GM12878 (cell line): Measurements from ENCODE around the gene PLEKHA7. TPM values are rescaled to one million over a fixed set of nuclear protein-coding genes. Genes with fewer than 3 reads are reported as not detected.

Source experiments
- ATAC-seq: fragments of 200-7000 bp; cut with Tn5 transposase; 3 replicates; pipeline ENCODE4 v1.9.1; 2020; ENCODE audit warnings: mild to moderate bottlenecking, moderate library complexity
- BruUV-seq: library from RNA; stranded (reverse); fragments of 400-500 nt; replicated peaks from 2 replicates; lab custom pipeline; 2021; lab: Mats Ljungman, UMichigan
- CTCF ChIA-PET: fragments of 300-600 bp; sonication (Branson Sonifier 250); formaldehyde crosslinking; extraction: SDS; loops from one replicate; lab custom pipeline; 2021; ENCODE audit warnings: inconsistent platforms; lab: Yijun Ruan, JAX
- POLR2A ChIA-PET: fragments of 350-600 bp; formaldehyde crosslinking; extraction: SDS; loops from one replicate; lab custom pipeline; 2021; ENCODE audit warnings: inconsistent platforms; lab: Charles Lee
- RAD21 ChIA-PET: fragments of 300-600 bp; sonication (Branson Sonifier 250); formaldehyde crosslinking; loops from one replicate; lab custom pipeline; 2023; ENCODE audit warnings: antibody characterized with exemption; ENCODE audit not compliant: unreplicated experiment; lab: Charles Lee
- SMC1A ChIA-PET: fragments of 300-600 bp; sonication (Branson Sonifier 250); formaldehyde crosslinking; loops from one replicate; lab custom pipeline; 2023; ENCODE audit not compliant: unreplicated experiment, uncharacterized antibody; lab: Charles Lee
- DNase-seq: peaks from one replicate; pipeline ENCODE4 v3.0.0-alpha.2; 2011; ENCODE audit warnings: low read depth, low spot score
- FAIRE-seq: peaks from 3 replicates; lab custom pipeline; 2011; peaks lifted over from hg19 to GRCh38; lab: Jason Lieb, UNC
- H2AFZ ChIP-seq: 2 replicates; pipeline ENCODE4 v1.6.0; 2011; ENCODE audit warnings: low read depth, low read length, control low read depth; ENCODE audit not compliant: control insufficient read depth
- H3K27ac ChIP-seq: 2 replicates; pipeline ENCODE4 v1.5.1; 2011; ENCODE audit warnings: control low read depth; ENCODE audit not compliant: control insufficient read depth, insufficient read depth
- H3K27me3 ChIP-seq, 2 experiments: replicated peaks in 1 of 2; 2 replicates each; pipeline versions ENCODE4 v1.6.0 to v1.6.1; 2011; ENCODE audit warnings: low read length in 1 of 2; ENCODE audit not compliant: control insufficient read depth in 2 of 2, insufficient read depth in 2 of 2
- H3K36me3 ChIP-seq, 2 experiments: 2 replicates each; pipeline ENCODE4 v1.5.1; 2011; ENCODE audit warnings: low read length in 1 of 2; ENCODE audit not compliant: control insufficient read depth in 2 of 2, insufficient read depth in 2 of 2
- H3K4me1 ChIP-seq: 2 replicates; pipeline ENCODE4 v1.6.1; 2011; ENCODE audit warnings: mild to moderate bottlenecking, low read length, moderate library complexity, mixed read lengths; ENCODE audit not compliant: control insufficient read depth, insufficient read depth
- H3K4me2 ChIP-seq: 2 replicates; pipeline ENCODE4 v1.6.0; 2011; ENCODE audit warnings: control low read depth; ENCODE audit not compliant: control insufficient read depth, insufficient read depth
- H3K4me3 ChIP-seq: fragments of 200-600 bp; sonication (generic); 2 replicates; pipeline ENCODE4 v1.5.1; 2016
- H3K79me2 ChIP-seq: 2 replicates; pipeline ENCODE4 v1.6.0; 2011; ENCODE audit warnings: low read length; ENCODE audit not compliant: control insufficient read depth, insufficient read depth
- H3K9ac ChIP-seq: 2 replicates; pipeline ENCODE4 v1.8.0; 2011; ENCODE audit warnings: low read length, control low read depth, mixed read lengths; ENCODE audit not compliant: control insufficient read depth, insufficient read depth
- H3K9me3 ChIP-seq: replicated peaks from 3 replicates; pipeline ENCODE4 v1.5.1; 2011; ENCODE audit warnings: mild to moderate bottlenecking, low read length; ENCODE audit not compliant: control insufficient read depth, insufficient read depth
- H4K20me1 ChIP-seq: 2 replicates; pipeline ENCODE4 v1.6.0; 2011; ENCODE audit not compliant: control insufficient read depth, insufficient read depth
- CBX5 ChIP-seq: sonication (generic); IDR thresholded peaks from 2 replicates; pipeline ENCODE4 v1.6.1; 2016; ENCODE audit warnings: low read depth, moderate library complexity, mild to moderate bottlenecking, inconsistent platforms
- FOXK2 ChIP-seq: fragments of 450-650 bp; IDR thresholded peaks from 2 replicates; pipeline ENCODE4 v1.6.1; 2017; ENCODE audit warnings: mild to moderate bottlenecking, moderate library complexity
- IRF3 ChIP-seq: fragments of 450-650 bp; IDR thresholded peaks from 2 replicates; pipeline ENCODE4 v1.6.1; 2014; ENCODE audit warnings: mild to moderate bottlenecking
- NR2C2 ChIP-seq: IDR thresholded peaks from 2 replicates; pipeline ENCODE4 v1.6.1; 2011; ENCODE audit warnings: borderline replicate concordance, low read depth; ENCODE audit not compliant: control insufficient read depth, insufficient read length
- PKNOX1 ChIP-seq: fragments of 450-650 bp; IDR thresholded peaks from 2 replicates; pipeline ENCODE4 v1.6.1; 2016; ENCODE audit warnings: mild to moderate bottlenecking
- SIN3A ChIP-seq: IDR thresholded peaks from 2 replicates; pipeline ENCODE4 v1.6.1; 2012; ENCODE audit warnings: low read depth, low read length, improper control_type of control experiment
- SIX5 ChIP-seq: IDR thresholded peaks from 2 replicates; pipeline ENCODE4 v1.6.1; 2011; ENCODE audit warnings: mild to moderate bottlenecking, low read depth, low read length, moderate library complexity; ENCODE audit not compliant: severe bottlenecking
- SP1 ChIP-seq: IDR thresholded peaks from one replicate; pipeline ENCODE4 v1.6.1; 2011; ENCODE audit warnings: low read depth, low read length
- TCF7 ChIP-seq: IDR thresholded peaks from 2 replicates; pipeline ENCODE4 v1.6.1; 2014; ENCODE audit warnings: antibody characterized with exemption, borderline replicate concordance
- WRNIP1 ChIP-seq: IDR thresholded peaks from 2 replicates; pipeline ENCODE4 v1.6.1; 2011; ENCODE audit warnings: low read depth, low read length, improper control_type of control experiment, borderline replicate concordance
- WGBS: methylation state at CpG from one replicate; pipeline ENCODE4 v1.1.6; 2016; ENCODE audit warnings: low lambda C conversion rate; ENCODE audit not compliant: insufficient replicate concordance, insufficient coverage; ENCODE audit errors: missing lambda C conversion rate; 5-methylcytosine and 5-hydroxymethylcytosine counted together
- in situ Hi-C: fragments of 300-500 bp; cut with MboI; formaldehyde crosslinking; loops from 9 replicates; pipeline ENCODE4 v1.14.3; 2018; ENCODE audit warnings: mixed read lengths
- intact Hi-C: fragments of 100-400 bp; cut with micrococcal nuclease; formaldehyde crosslinking; loops from one replicate; pipeline ENCODE4 v1.14.2; 2022; ENCODE audit not compliant: unreplicated experiment
- polyA plus RNA-seq, 11 experiments: library from polyadenylated mRNA; depleted of rRNA in 4 of 11; unstranded in 6 of 11; stranded (reverse) in 5 of 11; fragments of >200 nt; fragmentation: Nextera tagmentation in 4 of 11; fragmentation: Illumina TruSeq in 1 of 11; extraction: Ambion mirVana in 4 of 11; extraction: Trizol in 1 of 11; gene quantifications; 1 replicate in 1 of 11; 2 replicates in 10 of 11; pipeline versions ENCODE4 v1.2.1 to v1.2.3, GENCODE V29; 2011 to 2016; ENCODE audit warnings: inconsistent platforms in 2 of 11, missing spikeins in 2 of 11, low read depth in 1 of 11
- total RNA-seq, 4 experiments: library from RNA; depleted of rRNA in 3 of 4; stranded (reverse); fragments of >200 nt in 3 of 4; fragmentation: Illumina TruSeq in 1 of 4; extraction: Trizol in 1 of 4; gene quantifications; 2 replicates each; pipeline versions ENCODE4 v1.2.1 to v1.2.3, GENCODE V29; 2013 to 2021
- TF ChIP-seq, protein P1 (sequence below): fragments of 450-650 bp; IDR thresholded peaks from 2 replicates; pipeline ENCODE4 v1.6.1; 2018; ENCODE audit warnings: borderline replicate concordance, mild to moderate bottlenecking; ENCODE audit not compliant: partially characterized antibody

The PLEKHA7 gene
- total and polyA plus RNA-seq, 10 of the 15 experiments (the other 5 are each of a cell fraction or from before 2014, with no cell fraction given) = 0.45 to 5.3 (median 2.1) TPM

DNA sequence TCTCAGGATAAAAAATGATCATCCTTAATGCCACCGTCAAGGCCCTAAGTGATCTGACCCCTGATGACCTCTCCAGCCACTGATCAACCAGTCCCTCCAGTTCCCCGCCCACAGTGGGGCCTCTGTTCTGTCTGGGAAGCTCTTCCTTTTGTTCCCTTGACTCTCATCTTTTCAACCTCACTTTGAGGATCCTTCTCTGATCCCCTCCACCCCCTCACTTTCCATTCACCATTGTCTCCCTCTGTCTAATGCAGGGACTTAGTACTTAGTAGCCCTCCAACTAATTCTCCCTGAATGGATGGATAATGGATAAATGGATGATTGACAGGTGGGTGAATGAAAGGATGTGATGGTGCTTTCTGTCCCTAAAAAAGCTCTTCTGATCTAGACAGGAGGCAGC, 230.1 kb downstream of the PLEKHA7 start:
- no peak overlapping the region for H3K27ac ChIP-seq
- H3K4me2 ChIP-seq = no peak overlapping the region
- no peaks in the 10 kb centered on the region for H3K79me2 ChIP-seq
- ATAC-seq (no peak), FAIRE-seq (no peak), DNase-seq (no peak)
- intact Hi-C loops = loop anchor here (10.0 kb wide), 1 partner anchor 141 kb away; no protein-coding TSS in a partner anchor
- no peak overlapping the region for H3K4me3 ChIP-seq
- no peaks in the 10 kb centered on the region for H3K27me3 ChIP-seq
- CTCF ChIA-PET = interaction anchor here (0.9 to 7.1 kb wide), 22 partner anchors 10 to 744 kb away, joined by 3 to 59 read pairs (median 8); partner anchors contain the start of genes C11orf58 and RPS13
- TF ChIP-seq TCF7 (no peak), PKNOX1 (peak; percentile 33)
- BruUV-seq = no TSS peak
- whole genome bisulfite sequencing = 28% methylated on average over 2 of the region's 2 CpGs
- no peaks in the 10 kb centered on the region for H3K36me3 ChIP-seq
- H3K4me1 ChIP-seq = no peaks in the 10 kb centered on the region
- H3K9ac ChIP-seq = no peak overlapping the region
- SMC1A ChIA-PET = interaction anchor here (0.6 to 2.3 kb wide), 12 partner anchors 9 to 293 kb away, joined by 3 to 8 read pairs (median 3); partner anchors contain the start of gene RPS13
- H4K20me1 ChIP-seq = no peaks in the 10 kb centered on the region
- H3K9me3 ChIP-seq = no peaks in the 10 kb centered on the region
- no peak overlapping the region for H2AFZ ChIP-seq
- POLR2A ChIA-PET = interaction anchor here (0.6 kb wide), 1 partner anchor 478 kb away, joined by 3 read pairs; no protein-coding TSS in a partner anchor
- RAD21 ChIA-PET = interaction anchor here (0.8 to 6.2 kb wide), 4 partner anchors 9 to 279 kb away, joined by 3 to 32 read pairs (median 6); no protein-coding TSS in a partner anchor
- in situ Hi-C loops = no loop called here

GRCh38 chr11:16783321-16783801, 230.9 kb downstream of the PLEKHA7 start:
- Histone ChIP-seq H3K9me3 (no peaks in the 10 kb centered on the region), H3K4me2 (no peak overlapping the region), H3K27me3 (no peaks in the 10 kb centered on the region), H3K9ac (no peak overlapping the region), H3K27ac (no peak overlapping the region), H4K20me1 (no peaks in the 10 kb centered on the region), H3K79me2 (no peaks in the 10 kb centered on the region), H3K4me1 (no peaks in the 10 kb centered on the region), H2AFZ (no peak overlapping the region), H3K4me3 (no peak overlapping the region), H3K36me3 (no peaks in the 10 kb centered on the region)
- 59% methylated on average over 22 of the region's 22 CpGs for WGBS
- no peak for DNase-seq
- no TSS peak for BruUV-seq
- CTCF ChIA-PET = interaction anchor here (0.7 to 7.1 kb wide), 14 partner anchors 10 to 367 kb away, joined by 3 to 59 read pairs (median 12); partner anchors contain the start of gene C11orf58
- ATAC-seq = no peak
- FAIRE-seq = no peak
- in situ Hi-C loops = no loop called here
- RAD21 ChIA-PET = interaction anchor here (0.6 to 6.2 kb wide), 2 partner anchors 10 to 280 kb away, joined by 5 to 32 read pairs; no protein-coding TSS in a partner anchor
- intact Hi-C loops = loop anchor here (10.0 kb wide), 1 partner anchor 141 kb away; no protein-coding TSS in a partner anchor
- POLR2A ChIA-PET = interaction anchor here (0.6 kb wide), 1 partner anchor 479 kb away, joined by 3 read pairs; no protein-coding TSS in a partner anchor
- SMC1A ChIA-PET = interaction anchor here (0.9 to 1.6 kb wide), 6 partner anchors 9 to 294 kb away, joined by 3 to 4 read pairs (median 3); partner anchors contain the start of gene RPS13
- TF ChIP-seq NR2C2 (no peak), SP1 (no peak), CBX5 (no peak), SIN3A (no peak), SIX5 (no peak), IRF3 (no peak), WRNIP1 (no peak), FOXK2 (no peak)
- TF ChIP-seq, protein P1, sequence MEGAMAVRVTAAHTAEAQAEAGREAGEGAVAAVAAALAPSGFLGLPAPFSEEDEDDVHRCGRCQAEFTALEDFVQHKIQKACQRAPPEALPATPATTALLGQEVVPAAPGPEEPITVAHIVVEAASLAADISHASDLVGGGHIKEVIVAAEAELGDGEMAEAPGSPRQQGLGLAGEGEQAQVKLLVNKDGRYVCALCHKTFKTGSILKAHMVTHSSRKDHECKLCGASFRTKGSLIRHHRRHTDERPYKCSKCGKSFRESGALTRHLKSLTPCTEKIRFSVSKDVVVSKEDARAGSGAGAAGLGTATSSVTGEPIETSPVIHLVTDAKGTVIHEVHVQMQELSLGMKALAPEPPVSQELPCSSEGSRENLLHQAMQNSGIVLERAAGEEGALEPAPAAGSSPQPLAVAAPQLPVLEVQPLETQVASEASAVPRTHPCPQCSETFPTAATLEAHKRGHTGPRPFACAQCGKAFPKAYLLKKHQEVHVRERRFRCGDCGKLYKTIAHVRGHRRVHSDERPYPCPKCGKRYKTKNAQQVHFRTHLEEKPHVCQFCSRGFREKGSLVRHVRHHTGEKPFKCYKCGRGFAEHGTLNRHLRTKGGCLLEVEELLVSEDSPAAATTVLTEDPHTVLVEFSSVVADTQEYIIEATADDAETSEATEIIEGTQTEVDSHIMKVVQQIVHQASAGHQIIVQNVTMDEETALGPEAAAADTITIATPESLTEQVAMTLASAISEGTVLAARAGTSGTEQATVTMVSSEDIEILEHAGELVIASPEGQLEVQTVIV = no peak
